A549 (cell line): ENCODE measurements around the gene TUBGCP3. TPM values are rescaled to one million over a fixed set of nuclear protein-coding genes. Genes with fewer than 3 reads are reported as not detected.

ENCODE experiments used
- ATAC-seq, 2 experiments: fragments of 200-7000 bp in 1 of 2; fragments of >200 bp in 1 of 2; cut with Nextera tagmentation in 1 of 2; cut with Tn5 transposase in 1 of 2; 3 replicates each; pipeline versions ENCODE4 v1.8.0 to v1.9.1; 2018 to 2020; ENCODE audit warnings: mild to moderate bottlenecking in 1 of 2, moderate library complexity in 1 of 2
- CTCF ChIA-PET: fragments of 300-600 bp; sonication (Branson Sonifier 250); formaldehyde crosslinking; extraction: SDS; loops from one replicate; lab custom pipeline; 2021; ENCODE audit warnings: antibody characterized with exemption, inconsistent platforms; lab: Yijun Ruan, JAX
- POLR2A ChIA-PET: fragments of 350-600 bp; formaldehyde crosslinking; extraction: SDS; loops from one replicate; lab custom pipeline; 2021; ENCODE audit warnings: antibody characterized with exemption, inconsistent platforms; lab: Yijun Ruan, JAX
- DNase-seq, 2 experiments: peaks; one replicate each; pipeline versions ENCODE4 v3.0.0 to v3.0.0-alpha.2; 2011 to 2016; ENCODE audit warnings: low read depth in 1 of 2, low spot score in 1 of 2
- FAIRE-seq: peaks from 2 replicates; lab custom pipeline; 2011; peaks lifted over from hg19 to GRCh38; lab: Jason Lieb, UNC
- H3K27ac ChIP-seq, 2 experiments: fragments of >200 bp; sonication (Bioruptor Twin); formaldehyde crosslinking; 3 replicates each; pipeline ENCODE4 v1.5.1; 2016 to 2017
- H3K4me1 ChIP-seq: fragments of >200 bp; sonication (Bioruptor Twin); formaldehyde crosslinking; 3 replicates; pipeline ENCODE4 v1.6.1; 2016
- H3K4me2 ChIP-seq: fragments of >200 bp; sonication (Bioruptor Twin); formaldehyde crosslinking; 3 replicates; pipeline ENCODE4 v1.6.1; 2016
- H3K4me3 ChIP-seq: fragments of >200 bp; sonication (Bioruptor Twin); formaldehyde crosslinking; 3 replicates; pipeline ENCODE4 v1.5.1; 2016
- H3K9me3 ChIP-seq: fragments of >200 bp; sonication (Bioruptor Twin); formaldehyde crosslinking; 3 replicates; pipeline ENCODE4 v1.6.1; 2016
- BHLHE40 ChIP-seq: IDR thresholded peaks from 2 replicates; pipeline ENCODE4 v1.6.1; 2012; ENCODE audit warnings: low read depth, low read length, inconsistent platforms
- CHD4 ChIP-seq: fragments of 200-600 bp; sonication (generic); IDR thresholded peaks from 2 replicates; pipeline ENCODE4 v1.6.1; 2016; ENCODE audit warnings: antibody characterized with exemption, mild to moderate bottlenecking, borderline replicate concordance
- CTCF ChIP-seq: fragments of >200 bp; sonication (Bioruptor Twin); formaldehyde crosslinking; IDR thresholded peaks from 3 replicates; pipeline ENCODE4 v1.5.1; 2016
- EP300 ChIP-seq, 2 experiments: fragments of >200 bp; sonication (Bioruptor Twin); formaldehyde crosslinking; IDR thresholded peaks; 2 replicates in 1 of 2; 3 replicates in 1 of 2; pipeline ENCODE4 v1.6.1; 2016 to 2017
- FOXS1 ChIP-seq: fragments of 250-450 bp; sonication (Bioruptor Pico); IDR thresholded peaks from 2 replicates; pipeline ENCODE4 v1.5.0; 2020; ENCODE audit warnings: mild to moderate bottlenecking, moderate library complexity
- GATA3 ChIP-seq: IDR thresholded peaks from 2 replicates; pipeline ENCODE4 v1.6.1; 2012; ENCODE audit warnings: borderline replicate concordance
- HOXA7 ChIP-seq: fragments of 250-450 bp; sonication (Bioruptor Pico); IDR thresholded peaks from 2 replicates; pipeline ENCODE4 v1.5.0; 2020; ENCODE audit warnings: mild to moderate bottlenecking, moderate library complexity
- HOXB5 ChIP-seq: fragments of 250-450 bp; sonication (Bioruptor Pico); IDR thresholded peaks from 2 replicates; pipeline ENCODE4 v1.5.0; 2020; ENCODE audit warnings: mild to moderate bottlenecking, moderate library complexity
- JUN ChIP-seq, 2 experiments: fragments of >200 bp; sonication (Bioruptor Twin); formaldehyde crosslinking; IDR thresholded peaks; 2 replicates in 1 of 2; 3 replicates in 1 of 2; pipeline ENCODE4 v1.6.1; 2016 to 2017
- JUNB ChIP-seq: fragments of >200 bp; sonication (Bioruptor Twin); formaldehyde crosslinking; IDR thresholded peaks from 2 replicates; pipeline ENCODE4 v1.6.1; 2016
- MAX ChIP-seq: IDR thresholded peaks from 2 replicates; pipeline ENCODE4 v1.6.1; 2012
- MYC ChIP-seq: IDR thresholded peaks from 2 replicates; pipeline ENCODE4 v1.6.1; 2012; ENCODE audit warnings: mild to moderate bottlenecking, inconsistent platforms, low read length, improper control_type of control experiment, borderline replicate concordance
- NPAS2 ChIP-seq: fragments of 250-450 bp; sonication (Bioruptor Pico); IDR thresholded peaks from 2 replicates; pipeline ENCODE4 v1.8.0; 2022; ENCODE audit warnings: mild to moderate bottlenecking, moderate library complexity, borderline replicate concordance
- PBX3 ChIP-seq: IDR thresholded peaks from 2 replicates; pipeline ENCODE4 v1.6.1; 2012
- PHF8 ChIP-seq: fragments of 200-600 bp; sonication (generic); IDR thresholded peaks from 2 replicates; pipeline ENCODE4 v1.6.1; 2016; ENCODE audit warnings: low read depth, mild to moderate bottlenecking, antibody characterized with exemption, moderate library complexity, borderline replicate concordance
- REST ChIP-seq: fragments of 200-600 bp; sonication (generic); IDR thresholded peaks from 2 replicates; pipeline ENCODE4 v1.6.1; 2016; ENCODE audit warnings: antibody characterized with exemption, mild to moderate bottlenecking, moderate library complexity
- TFCP2L1 ChIP-seq: fragments of 250-450 bp; sonication (Bioruptor Pico); IDR thresholded peaks from 2 replicates; pipeline ENCODE4 v1.5.0; 2021; ENCODE audit warnings: mild to moderate bottlenecking
- ZFP36 ChIP-seq: fragments of 450-650 bp; IDR thresholded peaks from 2 replicates; pipeline ENCODE4 v1.6.1; 2014; ENCODE audit warnings: borderline replicate concordance; ENCODE audit not compliant: partially characterized antibody
- ZSCAN20 ChIP-seq: fragments of 250-450 bp; sonication (Bioruptor Pico); IDR thresholded peaks from 2 replicates; pipeline ENCODE4 v1.8.0; 2022; ENCODE audit warnings: mild to moderate bottlenecking, moderate library complexity
- WGBS: methylation state at CpG from one replicate; pipeline ENCODE4 v1.1.6; 2017; ENCODE audit errors: missing lambda C conversion rate; 5-methylcytosine and 5-hydroxymethylcytosine counted together
- polyA plus RNA-seq, 4 experiments: library from polyadenylated mRNA; depleted of rRNA in 3 of 4; stranded (reverse); fragments of >200 nt; fragmentation: RNase III in 1 of 4; extraction: RNeasy Plus Mini Kit Qiagen cat#74134 plus additional on column Dnase treatment in 1 of 4; gene quantifications; 2 replicates in 3 of 4; 3 replicates in 1 of 4; pipeline ENCODE4 v1.2.3, GENCODE V29; 2011 to 2017

TUBGCP3 gene
- polyA plus RNA-seq, 2 of the 4 experiments (the other 2 are of a cell fraction): 15.9 to 21.3 TPM

- DNase-seq (no peak), FAIRE-seq (no peak), ATAC-seq (no peak)
- WGBS: 33% methylated on average over 15 of the region's 16 CpGs
- H3K4me2 ChIP-seq: no peak overlapping the region
- H3K9me3 ChIP-seq: no peaks in the 10 kb centered on the region
- TF ChIP-seq HOXA7 (no peak), CHD4 (no peak), HOXB5 (CRISPR knock-in tag) (no peak), ZFP36 (no peak), REST (no peak), FOXS1 (CRISPR knock-in tag) (no peak), EP300 (IDR thresholded peaks at IDR 0.05) (no peak), TFCP2L1 (no peak), CTCF (no peak), JUNB (no peak), PBX3 (no peak)
- no peak overlapping the region for H3K4me3 ChIP-seq
- ChIA-PET POLR2A (no interaction called here), CTCF (interaction anchor here (1.0 kb wide), 1 partner anchor 975 kb away, joined by 4 read pairs; no protein-coding TSS in a partner anchor)
- H3K4me1 ChIP-seq: no peaks in the 10 kb centered on the region
- no peak overlapping the region for H3K27ac ChIP-seq
These were observed 138.4 kb downstream of the TUBGCP3 start for GRCh38 chr13:112449545-112449930.

- ChIA-PET POLR2A (no interaction called here), CTCF (interaction anchor here (1.0 kb wide), 1 partner anchor 975 kb away, joined by 4 read pairs; no protein-coding TSS in a partner anchor)
- no peak for FAIRE-seq
- H3K27ac ChIP-seq: no peak overlapping the region
- TF ChIP-seq JUN (IDR thresholded peaks at IDR 0.05): no peak
- no peak for TF ChIP-seq ZSCAN20
- TF ChIP-seq GATA3: no peak
- no peak for TF ChIP-seq MYC
- TF ChIP-seq MAX: no peak
- TF ChIP-seq EP300 (IDR thresholded peaks at IDR 0.05): no peak
- TF ChIP-seq PHF8: no peak
- TF ChIP-seq BHLHE40: no peak
- no peak for TF ChIP-seq CHD4
- TF ChIP-seq NPAS2: no peak
- TF ChIP-seq, all 56 proteins: peak for 0
- no peak for ATAC-seq
- no peaks in the 10 kb centered on the region for H3K9me3 ChIP-seq
- H3K4me3 ChIP-seq: no peak overlapping the region
- H3K4me2 ChIP-seq: no peak overlapping the region
- DNase-seq: no peak
- H3K4me1 ChIP-seq: no peaks in the 10 kb centered on the region
- 13% methylated on average over 10 of the region's 20 CpGs for WGBS
These were observed 139.1 kb downstream of the TUBGCP3 start for GRCh38 chr13:112448621-112449544.
